Testis (tissue), 3 donors: ENCODE results near the gene SCAPER. TPM values are rescaled to one million over a fixed set of nuclear protein-coding genes. Genes with fewer than 3 reads are reported as not detected.
"Not testable (repeated sequence)": the region's sequence is repeated elsewhere in the genome, so short reads cannot be mapped to it uniquely, and the experiment has no call there.

Experiments
- DNase-seq: peaks from one replicate; pipeline ENCODE4 v3.0.0-alpha.2; 2019
- H3K27ac ChIP-seq, 2 donors: fragments of 200-600 bp; sonication (generic); one replicate each; pipeline ENCODE4 v1.5.1; 2019
- H3K27me3 ChIP-seq: fragments of 200-600 bp; sonication (generic); one replicate; pipeline ENCODE4 v1.5.1; 2019
- H3K36me3 ChIP-seq: fragments of 200-600 bp; sonication (generic); one replicate; pipeline ENCODE4 v1.5.1; 2017; ENCODE audit warnings: low read depth; ENCODE audit errors: missing control alignments
- H3K4me1 ChIP-seq: fragments of 200-600 bp; sonication (generic); one replicate; pipeline ENCODE4 v1.5.1; 2019
- H3K4me3 ChIP-seq, 2 donors: fragments of 200-600 bp; sonication (generic); one replicate each; pipeline ENCODE4 v1.5.1; 2017 to 2019
- H3K9me3 ChIP-seq: fragments of 200-600 bp; sonication (generic); one replicate; pipeline ENCODE4 v1.5.1; 2017
- CTCF ChIP-seq, 3 experiments: fragments of 450-650 bp in 2 of 3; fragments of 200-600 bp in 1 of 3; sonication (generic) in 1 of 3; IDR thresholded peaks; one replicate each; pipeline ENCODE4 v1.5.1; 2016 to 2019; ENCODE audit warnings: antibody characterized with exemption in 3 of 3, mild to moderate bottlenecking in 2 of 3, moderate library complexity in 1 of 3
- POLR2A ChIP-seq: fragments of 450-650 bp; IDR thresholded peaks from one replicate; pipeline ENCODE4 v1.6.1; 2017; ENCODE audit warnings: antibody characterized with exemption, mild to moderate bottlenecking, moderate library complexity
- WGBS, 2 donors: methylation state at CpG; one replicate each; pipeline ENCODE4 v1.1.5; 2018; 5-methylcytosine and 5-hydroxymethylcytosine counted together
- intact Hi-C: fragments of 100-400 bp; cut with DNase I; formaldehyde crosslinking; loops from one replicate; pipeline ENCODE4 v1.15.1; 2023; ENCODE audit warnings: low total_unique reads
- polyA plus RNA-seq: library from polyadenylated mRNA; stranded (reverse); fragments of 350-450 nt; fragmentation: Illumina TruSeq; extraction: RNeasy Lipid Tissue Mini Kit (QIAGEN cat#74804); gene quantifications from one replicate; pipeline ENCODE4 v1.2.3, GENCODE V29; 2014; ENCODE audit warnings: low read depth, low replicate concordance; ENCODE audit not compliant: insufficient read depth
- total RNA-seq, 2 donors: library from RNA; depleted of rRNA; stranded (reverse); fragments of >200 nt; gene quantifications; one replicate each; pipeline ENCODE4 v1.2.3, GENCODE V29; 2016

SCAPER gene
- total and polyA plus RNA-seq, 3 donors from 2014 or later: 43.7 to 60.7 (median 54.8) TPM

DNA sequence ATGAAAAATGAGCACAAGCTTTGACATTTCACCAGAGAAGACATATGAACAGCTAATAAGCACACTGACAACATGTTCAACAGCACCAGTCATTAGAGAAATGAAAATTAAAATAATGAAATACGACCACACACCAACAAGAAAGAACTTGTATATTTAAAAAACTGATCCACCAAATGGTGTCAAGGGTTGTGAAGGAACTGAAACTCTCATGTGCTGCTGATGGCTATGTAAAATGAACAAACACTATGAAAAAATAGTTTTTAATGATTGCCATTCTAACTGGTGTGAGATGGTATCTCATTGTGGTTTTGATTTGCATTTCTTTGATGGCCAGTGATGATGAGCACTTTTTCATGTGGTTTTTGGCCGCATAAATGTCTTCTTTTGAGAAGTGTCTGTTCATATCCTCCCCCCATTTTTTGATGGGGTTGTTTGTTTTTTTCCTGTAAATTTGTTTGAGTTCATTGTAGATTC lies 193.8 kb downstream of the SCAPER start:
- Histone ChIP-seq H3K9me3 (no peaks in the 10 kb centered on the region), H3K4me1 (no peaks in the 10 kb centered on the region), H3K27me3 (no peaks in the 10 kb centered on the region), H3K36me3 (no peaks in the 10 kb centered on the region), H3K4me3 (no peak overlapping the region), H3K27ac (no peak overlapping the region)
- no peak for DNase-seq
- intact Hi-C loops: no loop called here
- no peak for TF ChIP-seq POLR2A
- TF ChIP-seq CTCF (IDR thresholded peaks at IDR 0.05): no peak
- WGBS, 2 donors: 91 to 94% methylated on average over 2 of the region's 2 CpGs

GRCh38 chr15:76704032-76704431 lies 201.1 kb downstream of the SCAPER start:
- H3K36me3 ChIP-seq, DNase-seq, H3K27ac ChIP-seq, H3K27me3 ChIP-seq, H3K9me3 ChIP-seq, intact Hi-C loops, H3K4me3 ChIP-seq, H3K4me1 ChIP-seq: not testable (repeated sequence)
- 96% methylated on average over 1 of the region's 1 CpG for WGBS, 2 donors

DNA sequence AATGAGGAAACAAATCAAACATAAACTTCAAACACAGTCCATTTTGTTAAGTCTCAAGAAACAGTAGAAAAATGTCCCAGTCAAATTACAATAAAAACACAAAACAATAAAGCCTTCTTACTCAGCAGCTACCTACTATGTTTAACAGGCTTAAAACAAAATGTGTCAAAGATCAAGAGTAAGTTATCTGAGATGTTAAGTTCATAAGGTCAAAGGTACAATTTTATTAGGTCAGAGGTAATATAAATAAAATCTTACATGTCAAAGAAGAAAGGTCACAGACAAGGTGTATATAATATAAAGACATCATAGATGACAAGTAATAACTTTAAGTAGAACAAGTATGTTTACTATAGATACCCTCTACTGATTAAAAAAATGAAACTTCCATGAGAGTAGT lies 208.3 kb downstream of the SCAPER start:
- H3K27ac ChIP-seq: no peak overlapping the region
- no peaks in the 10 kb centered on the region for H3K4me1 ChIP-seq
- intact Hi-C loops: no loop called here
- TF ChIP-seq CTCF (IDR thresholded peaks at IDR 0.05) (no peak), POLR2A (no peak)
- H3K36me3 ChIP-seq: no peaks in the 10 kb centered on the region
- no peaks in the 10 kb centered on the region for H3K27me3 ChIP-seq
- no peak for DNase-seq
- H3K4me3 ChIP-seq: no peak overlapping the region
- no peaks in the 10 kb centered on the region for H3K9me3 ChIP-seq

- intact Hi-C loops, H3K9me3 ChIP-seq, H3K4me3 ChIP-seq, DNase-seq, H3K27ac ChIP-seq, H3K27me3 ChIP-seq, H3K4me1 ChIP-seq, H3K36me3 ChIP-seq: not testable (repeated sequence)
- WGBS, 2 donors: 94 to 100% methylated on average over 1 of the region's 1 CpG
These were observed 212.6 kb downstream of the SCAPER start for GRCh38 chr15:76692546-76692945.

DNA sequence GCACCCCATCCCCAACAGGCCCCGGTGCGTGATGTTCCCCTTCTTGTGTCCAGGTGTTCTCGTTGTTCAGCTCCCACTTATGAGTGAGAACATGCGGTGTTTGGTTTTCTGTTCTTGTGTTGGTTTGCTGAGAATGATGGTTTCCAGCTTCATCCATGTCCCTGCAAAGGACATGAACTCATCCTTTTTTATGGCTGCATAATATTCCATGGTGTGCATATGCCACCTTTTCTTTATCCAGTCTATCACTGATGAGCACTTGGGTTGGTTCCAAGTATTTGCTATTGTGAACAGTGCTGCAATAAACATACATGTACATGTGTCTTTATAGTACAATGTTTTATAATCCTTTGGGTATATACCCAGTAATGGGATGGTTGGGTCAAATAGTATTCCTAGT lies 217.5 kb downstream of the SCAPER start:
- intact Hi-C loops, H3K4me3 ChIP-seq, H3K27ac ChIP-seq, H3K27me3 ChIP-seq, H3K9me3 ChIP-seq, DNase-seq, H3K36me3 ChIP-seq, H3K4me1 ChIP-seq: not testable (repeated sequence)
- 94 to 97% methylated on average over 4 of the region's 4 CpGs for WGBS, 2 donors

- Histone ChIP-seq H3K27ac (no peak overlapping the region), H3K4me3 (no peak overlapping the region), H3K36me3 (no peaks in the 10 kb centered on the region), H3K4me1 (no peaks in the 10 kb centered on the region), H3K9me3 (no peaks in the 10 kb centered on the region), H3K27me3 (no peaks in the 10 kb centered on the region)
- TF ChIP-seq CTCF (IDR thresholded peaks at IDR 0.05): no peak
- TF ChIP-seq POLR2A: no peak
- DNase-seq: no peak
- 96 to 100% methylated on average over 2 of the region's 2 CpGs for WGBS, 2 donors
- intact Hi-C loops: no loop called here
These were observed 221.1 kb downstream of the SCAPER start for GRCh38 chr15:76684002-76684401.
